ENCODE results near the gene MAP3K14. TPM values are rescaled to one million over a fixed set of nuclear protein-coding genes. Genes with fewer than 3 reads are reported as not detected.

The MAP3K14 gene
- total RNA-seq, 4 donors from 2014 or later: 3.7 to 14.7 (median 6.7) TPM

DNA sequence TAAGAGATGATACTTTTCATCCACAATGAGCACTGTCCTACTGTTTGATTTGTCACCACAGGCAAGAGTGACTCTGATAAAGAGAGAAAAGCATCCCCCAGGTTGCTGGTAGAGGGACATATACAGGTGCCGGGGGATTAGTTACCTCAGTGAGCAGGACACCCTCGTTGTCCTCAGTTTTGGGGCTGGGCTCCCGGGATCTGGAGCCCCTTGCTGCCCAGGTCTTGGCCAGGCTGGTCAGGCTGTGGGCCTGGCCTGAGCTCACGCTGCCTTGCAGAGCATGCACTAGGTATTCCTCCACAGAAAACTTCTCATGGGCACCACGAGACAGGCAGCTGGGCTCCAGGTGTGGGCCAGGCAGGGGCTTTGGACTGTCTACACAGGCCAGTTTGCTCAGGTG is 30.5 kb downstream of the MAP3K14 start:
- DNase-seq: no peak
- Histone ChIP-seq H3K36me3 (peaks cover 27 to 95% (median 35%) of the 10 kb centered on the region in 3 donors), H3K4me3 (no peak overlapping the region), H3K27me3 (no peaks in the 10 kb centered on the region), H3K9me3 (no peaks in the 10 kb centered on the region), H3K4me1 (peaks cover 46 to 82% (median 56%) of the 10 kb centered on the region in 3 donors), H3K27ac (no peak overlapping the region)
- WGBS, 2 donors: 83 to 100% methylated on average over 2 of the region's 5 CpGs
- intact Hi-C loops (cut with DNase I): no loop called here
- TF ChIP-seq POLR2A (IDR thresholded peaks at IDR 0.05): no peak
- TF ChIP-seq, protein P1, sequence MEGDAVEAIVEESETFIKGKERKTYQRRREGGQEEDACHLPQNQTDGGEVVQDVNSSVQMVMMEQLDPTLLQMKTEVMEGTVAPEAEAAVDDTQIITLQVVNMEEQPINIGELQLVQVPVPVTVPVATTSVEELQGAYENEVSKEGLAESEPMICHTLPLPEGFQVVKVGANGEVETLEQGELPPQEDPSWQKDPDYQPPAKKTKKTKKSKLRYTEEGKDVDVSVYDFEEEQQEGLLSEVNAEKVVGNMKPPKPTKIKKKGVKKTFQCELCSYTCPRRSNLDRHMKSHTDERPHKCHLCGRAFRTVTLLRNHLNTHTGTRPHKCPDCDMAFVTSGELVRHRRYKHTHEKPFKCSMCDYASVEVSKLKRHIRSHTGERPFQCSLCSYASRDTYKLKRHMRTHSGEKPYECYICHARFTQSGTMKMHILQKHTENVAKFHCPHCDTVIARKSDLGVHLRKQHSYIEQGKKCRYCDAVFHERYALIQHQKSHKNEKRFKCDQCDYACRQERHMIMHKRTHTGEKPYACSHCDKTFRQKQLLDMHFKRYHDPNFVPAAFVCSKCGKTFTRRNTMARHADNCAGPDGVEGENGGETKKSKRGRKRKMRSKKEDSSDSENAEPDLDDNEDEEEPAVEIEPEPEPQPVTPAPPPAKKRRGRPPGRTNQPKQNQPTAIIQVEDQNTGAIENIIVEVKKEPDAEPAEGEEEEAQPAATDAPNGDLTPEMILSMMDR (IDR thresholded peaks at IDR 0.05): no peak

DNA sequence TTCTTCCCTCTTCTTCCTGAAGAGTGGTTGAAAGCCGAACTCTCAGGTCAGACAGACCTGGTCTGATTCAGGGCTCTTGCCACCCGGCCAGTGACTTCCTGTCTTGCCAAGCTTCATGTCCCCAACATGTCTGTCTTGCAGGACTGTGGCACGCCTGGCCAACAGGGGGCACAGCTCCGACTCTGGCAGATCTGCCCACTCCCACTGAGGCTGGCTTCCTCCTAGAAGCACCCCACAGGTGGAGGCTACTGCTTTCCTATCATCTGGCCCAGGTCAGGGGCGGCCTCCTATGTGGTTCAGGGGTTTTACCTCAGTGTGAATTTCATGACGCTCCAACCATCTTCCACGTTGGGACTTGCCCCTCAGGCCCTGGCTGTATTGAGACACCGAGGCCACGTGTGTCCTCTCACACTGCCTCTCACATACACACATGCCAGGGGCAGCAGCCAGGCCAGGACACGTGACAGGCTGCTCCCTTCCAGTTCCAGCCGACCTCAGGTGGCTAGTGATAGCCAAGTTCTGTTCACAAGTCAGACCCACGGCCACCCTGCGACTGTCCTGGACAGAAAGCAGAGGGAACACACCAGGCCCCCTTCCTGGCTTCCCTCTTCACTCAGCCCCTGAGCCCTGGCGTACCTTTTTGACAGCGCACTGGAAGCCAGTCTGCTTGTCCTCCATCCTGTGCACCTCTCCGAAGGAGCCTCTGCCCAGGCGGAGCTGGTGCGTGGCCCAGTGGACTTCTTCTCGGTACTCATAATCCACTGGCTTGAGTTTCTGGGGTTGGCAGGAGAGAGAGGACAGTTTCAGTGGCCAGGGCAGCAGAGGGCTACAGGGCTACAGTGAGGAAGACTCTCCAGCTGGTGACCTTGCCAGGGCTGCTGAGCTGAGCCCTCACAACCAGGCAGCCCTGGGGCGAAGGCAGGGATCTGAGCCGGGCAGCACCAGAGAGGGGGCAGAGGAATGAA is 32.4 kb downstream of the MAP3K14 start:
- WGBS, 2 donors: 55 to 58% methylated on average over 6 to 15 of the region's 21 CpGs

DNA sequence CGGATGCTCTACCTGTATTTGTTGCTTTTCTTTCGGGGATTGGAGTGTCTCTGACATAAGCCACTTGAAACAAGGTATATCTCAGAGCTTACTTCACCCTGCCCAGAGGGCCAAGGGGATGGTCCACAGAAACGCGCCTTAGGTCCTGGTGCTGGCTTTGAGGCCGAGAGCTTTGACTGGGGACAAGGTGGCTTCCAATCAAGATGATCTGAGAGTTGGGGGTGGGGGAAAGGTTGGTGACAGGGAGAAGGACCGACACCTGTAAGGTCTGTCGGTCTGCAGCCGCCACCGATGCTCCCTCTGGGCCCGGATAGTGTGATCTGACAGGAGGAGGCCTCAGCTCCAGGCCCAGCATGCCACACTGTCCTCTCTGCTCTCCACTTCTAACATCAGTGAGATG is 33.1 kb downstream of the MAP3K14 start:
- TF ChIP-seq, protein P1 (IDR thresholded peaks at IDR 0.05): no peak
- no peak for TF ChIP-seq POLR2A (IDR thresholded peaks at IDR 0.05)

More for the DNA sequence above, 32.4 kb downstream of the MAP3K14 start:
- intact Hi-C loops (cut with DNase I): no loop called here
- H3K36me3 ChIP-seq: peaks cover 22 to 100% (median 25%) of the 10 kb centered on the region in 3 donors
- peaks cover 29 to 64% (median 37%) of the 10 kb centered on the region in 3 donors for H3K4me1 ChIP-seq
- DNase-seq: no peak
- TF ChIP-seq, protein P1 (IDR thresholded peaks at IDR 0.05): peak in 3 of 6 experiments; percentile 16 to 46 (median 28)
- TF ChIP-seq POLR2A (IDR thresholded peaks at IDR 0.05): no peak
- no peak overlapping the region for H3K4me3 ChIP-seq
- H3K27ac ChIP-seq: peak overlapping the region; percentile 51 to 79 (median 68)
- no peaks in the 10 kb centered on the region for H3K27me3 ChIP-seq
- H3K9me3 ChIP-seq: no peaks in the 10 kb centered on the region

DNA sequence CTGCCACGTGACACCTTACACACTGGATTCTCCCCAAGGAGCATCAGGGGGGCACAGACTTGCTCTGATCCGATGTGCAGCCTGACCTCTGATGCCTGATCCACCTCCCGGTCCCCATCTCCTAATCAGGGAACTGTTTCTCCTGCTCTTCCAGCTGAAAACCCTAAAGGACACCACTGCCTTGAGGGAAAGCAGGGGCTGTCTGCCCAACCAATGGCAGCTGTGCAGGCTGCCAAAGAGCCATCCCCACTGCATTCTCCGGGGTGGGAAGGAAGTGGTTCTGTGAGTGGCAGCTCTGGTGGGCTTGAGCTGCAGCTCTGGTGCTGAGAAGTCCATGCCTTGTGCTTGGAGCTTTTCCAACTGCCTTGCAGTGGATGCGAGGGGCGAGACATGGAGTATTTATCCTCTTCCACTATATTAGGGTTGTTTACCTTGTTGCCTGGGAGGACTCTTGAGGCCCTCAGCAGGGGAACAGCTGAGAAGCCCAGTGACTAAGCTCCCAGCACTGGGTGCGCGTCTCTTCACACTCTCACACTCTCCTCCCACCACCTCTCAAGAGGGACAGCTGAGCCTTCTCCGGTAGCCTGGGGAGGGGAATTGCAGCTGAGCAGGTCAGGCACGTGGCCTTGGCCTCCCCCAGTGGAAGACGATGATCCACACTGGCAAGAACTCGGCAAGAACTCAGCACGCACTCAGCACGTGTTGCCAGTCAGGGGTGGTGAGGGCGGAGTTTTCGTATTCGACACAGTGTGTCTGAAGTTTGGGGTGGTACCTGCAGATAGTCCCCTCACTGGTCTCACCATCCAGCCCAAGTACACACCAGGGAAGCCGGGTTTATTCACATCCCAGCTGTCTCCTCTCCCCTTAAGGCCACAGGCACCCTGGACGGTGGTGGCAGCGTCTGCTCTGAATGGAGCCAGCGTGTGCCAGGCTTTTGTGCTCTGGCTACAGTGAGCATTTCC is 33.9 kb downstream of the MAP3K14 start:
- WGBS, 2 donors: 69 to 71% methylated on average over 15 of the region's 21 CpGs
- Histone ChIP-seq H3K4me1 (peaks cover 22 to 62% (median 28%) of the 10 kb centered on the region in 3 donors), H3K36me3 (peaks cover 20 to 92% (median 22%) of the 10 kb centered on the region in 3 donors), H3K4me3 (no peak overlapping the region), H3K9me3 (no peaks in the 10 kb centered on the region), H3K27ac (peak overlapping the region; percentile 51 to 79 (median 68)), H3K27me3 (no peaks in the 10 kb centered on the region)
- TF ChIP-seq, protein P1 (IDR thresholded peaks at IDR 0.05): no peak
- no peak for TF ChIP-seq POLR2A (IDR thresholded peaks at IDR 0.05)
- intact Hi-C loops (cut with DNase I): no loop called here
- DNase-seq: no peak

More for the DNA sequence above, 33.1 kb downstream of the MAP3K14 start:
- intact Hi-C loops (cut with DNase I): no loop called here
- DNase-seq: no peak
- WGBS, 2 donors: 81 to 89% methylated on average over 4 to 7 of the region's 10 CpGs
- Histone ChIP-seq H3K27me3 (no peaks in the 10 kb centered on the region), H3K4me1 (peaks cover 23 to 62% (median 30%) of the 10 kb centered on the region in 3 donors), H3K36me3 (peaks cover 20 to 100% (median 22%) of the 10 kb centered on the region in 3 donors), H3K4me3 (no peak overlapping the region), H3K27ac (peak overlapping the region; percentile 51 to 79 (median 68)), H3K9me3 (no peaks in the 10 kb centered on the region)

All from esophagus squamous epithelium (tissue), 5 donors.